GM21526 (cell line): ENCODE measurements around the gene PARN.
"Not testable (repeated sequence)": the region's sequence is repeated elsewhere in the genome, so short reads cannot be mapped to it uniquely, and the experiment has no call there.

ENCODE experiments used
- ATAC-seq: cut with Tn5 transposase; IDR thresholded peaks from one replicate; pipeline ENCODE4 v1.9.1; 2021; ENCODE audit warnings: moderate library complexity; ENCODE audit not compliant: unreplicated experiment, low FRiP score

The PARN gene

DNA sequence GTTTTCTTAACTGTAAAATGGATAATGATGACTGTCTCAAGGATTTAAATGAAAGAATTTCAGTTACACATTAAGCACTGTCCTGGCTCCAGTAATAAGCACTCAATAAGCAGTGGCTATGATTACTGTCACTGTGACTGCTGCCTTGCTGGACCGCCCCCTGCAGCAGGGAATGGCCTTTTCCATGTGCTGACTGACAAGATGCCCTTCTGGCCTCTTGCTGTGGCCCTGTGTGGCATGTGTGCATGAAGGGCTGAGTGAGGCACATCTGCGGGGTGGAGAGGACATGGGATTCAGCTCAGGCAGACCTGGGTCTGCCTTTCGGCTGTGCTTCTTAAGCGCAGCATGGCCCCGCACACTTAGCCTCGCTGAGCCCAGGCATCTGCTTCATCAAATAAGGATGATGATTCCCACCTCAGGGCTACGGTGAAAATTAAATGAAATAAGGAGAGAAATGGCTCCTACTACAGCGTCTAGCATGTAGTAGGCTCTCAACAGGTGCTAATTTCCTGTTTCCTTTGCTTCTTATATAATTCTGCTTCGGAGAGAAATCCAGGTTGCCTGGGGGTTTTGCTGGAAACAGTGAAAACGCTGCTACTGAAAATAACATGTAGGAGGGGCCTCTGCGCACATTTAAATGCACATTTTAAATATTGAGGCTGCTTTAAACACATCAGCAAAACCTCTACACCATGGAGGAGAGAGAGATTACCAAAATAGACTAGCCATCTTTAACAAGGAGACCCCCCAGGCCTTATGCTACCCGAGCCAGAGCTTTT, 183.9 kb downstream of the PARN start:
- no peak for ATAC-seq

DNA sequence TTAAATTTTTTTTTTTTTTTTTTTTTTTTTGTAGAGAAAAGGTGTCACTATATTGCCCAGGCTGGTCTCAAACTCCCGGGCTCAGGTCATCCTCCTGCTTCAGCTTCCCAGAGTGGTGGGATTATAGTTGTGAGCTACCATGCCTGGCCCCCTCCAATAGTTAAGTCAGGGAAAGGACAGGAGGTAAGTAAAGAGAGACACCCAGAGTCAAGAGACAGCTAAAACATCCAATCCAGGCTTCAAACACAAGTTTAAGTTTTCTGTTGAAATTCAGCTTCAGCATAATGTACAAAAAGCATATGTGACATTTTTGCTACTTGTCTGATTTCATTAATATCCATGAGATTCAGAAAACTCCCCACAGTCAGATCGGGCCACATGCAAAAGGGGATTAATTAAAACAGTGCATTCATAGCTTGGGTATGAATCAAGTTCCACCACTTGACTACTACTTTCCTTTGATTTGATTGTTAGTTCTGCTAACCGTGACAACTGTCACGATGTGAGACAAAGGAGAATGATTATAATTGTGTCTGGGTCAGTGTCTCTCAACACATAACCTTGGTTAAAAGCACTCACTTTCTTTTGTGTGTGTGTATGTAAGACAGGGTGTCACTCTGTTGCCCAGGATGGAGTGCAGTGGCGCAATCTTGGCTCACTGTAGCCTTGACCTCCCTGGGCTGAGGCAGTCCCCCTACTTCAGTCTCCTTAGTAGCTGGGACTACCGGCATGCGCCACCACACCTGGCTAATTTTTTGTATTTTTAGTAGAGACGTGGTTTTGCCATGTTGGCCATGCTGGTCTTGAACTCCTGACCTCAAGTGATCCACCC, 184.9 kb downstream of the PARN start:
- no peak for ATAC-seq

DNA sequence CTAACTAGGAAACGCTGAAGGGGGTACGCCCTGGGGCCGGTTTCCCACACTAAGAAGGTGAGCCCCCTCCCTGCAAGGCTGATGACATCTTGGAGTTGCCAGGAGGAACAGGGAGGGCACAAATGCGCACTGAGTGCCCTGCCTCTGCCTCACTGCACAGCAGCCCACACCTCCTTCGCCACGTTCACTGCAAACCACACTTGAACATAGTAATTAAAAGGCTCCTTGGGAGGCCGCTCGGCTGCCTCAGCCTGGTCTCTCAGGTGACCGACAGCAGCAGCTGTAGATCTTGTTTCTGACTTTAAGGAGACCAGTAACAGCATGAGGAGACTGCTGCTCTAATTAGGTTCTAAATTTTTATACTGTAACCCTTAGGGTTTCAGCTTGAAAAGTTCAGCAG, 188.5 kb downstream of the PARN start:
- not testable (repeated sequence) for ATAC-seq

DNA sequence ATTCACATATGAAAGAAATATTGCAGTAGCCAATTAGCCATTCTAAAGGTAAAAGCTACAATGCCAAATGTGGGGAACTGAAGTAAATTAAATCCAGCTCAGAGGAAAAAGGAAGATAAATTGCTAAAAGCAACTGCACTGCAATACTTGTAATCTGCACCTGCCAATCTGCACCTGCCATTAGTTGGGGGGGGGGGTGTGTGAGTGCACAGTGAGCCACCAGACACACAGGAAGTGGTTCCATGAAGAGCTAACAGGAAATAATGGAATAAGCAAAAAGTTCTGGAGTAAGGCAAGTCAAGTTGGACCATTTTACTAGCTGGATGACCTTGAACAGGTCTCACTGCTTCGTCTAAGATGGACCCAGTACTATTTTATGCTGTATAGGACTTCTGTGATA, 191.8 kb downstream of the PARN start:
- ATAC-seq = no peak

DNA sequence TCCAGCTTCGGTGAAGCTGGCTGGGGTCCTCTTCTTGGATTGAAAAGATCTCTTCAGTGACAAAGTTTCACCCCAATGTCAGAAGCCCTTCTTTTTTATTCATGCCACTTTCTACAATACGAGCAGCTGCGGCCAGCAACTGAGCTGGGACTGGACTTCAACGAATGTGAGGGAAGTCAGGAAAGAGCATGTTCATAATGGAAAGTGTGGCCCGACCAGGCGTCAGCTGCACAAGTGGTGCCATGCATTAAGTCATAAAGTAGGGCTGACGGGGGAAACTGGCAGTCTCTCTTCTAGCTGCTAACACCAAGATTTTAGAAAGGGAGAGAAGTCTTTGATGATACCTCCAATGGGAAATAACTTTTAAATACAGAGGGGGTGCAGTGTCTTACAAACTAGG, 192.6 kb downstream of the PARN start:
- ATAC-seq = no peak

DNA sequence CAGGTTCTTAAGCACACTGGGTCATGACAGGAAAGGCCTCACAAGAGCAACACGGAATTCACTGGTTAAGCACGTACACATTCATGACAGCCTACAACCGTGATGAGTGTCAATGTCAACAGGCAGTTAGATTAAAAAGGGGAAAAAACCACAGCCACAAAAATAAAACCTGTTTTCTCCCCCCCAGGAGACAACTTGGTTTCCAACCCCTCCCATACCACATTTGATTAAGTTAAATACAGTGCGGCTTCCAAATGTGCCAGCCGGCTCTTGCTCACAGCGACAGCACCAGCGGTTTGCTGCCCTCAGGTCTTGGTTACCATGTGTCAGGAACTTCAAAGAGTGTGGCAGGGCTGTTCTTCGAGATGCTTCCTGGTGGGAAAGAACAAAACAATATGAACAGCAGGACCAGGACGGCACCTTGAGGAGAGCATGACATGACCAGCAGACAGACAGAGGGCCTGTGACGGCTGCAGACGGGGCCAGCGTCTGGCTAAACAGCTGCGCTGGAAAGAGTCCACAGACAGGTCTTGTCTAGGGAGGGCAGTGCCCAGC, 193.6 kb downstream of the PARN start:
- ATAC-seq = no peak

DNA sequence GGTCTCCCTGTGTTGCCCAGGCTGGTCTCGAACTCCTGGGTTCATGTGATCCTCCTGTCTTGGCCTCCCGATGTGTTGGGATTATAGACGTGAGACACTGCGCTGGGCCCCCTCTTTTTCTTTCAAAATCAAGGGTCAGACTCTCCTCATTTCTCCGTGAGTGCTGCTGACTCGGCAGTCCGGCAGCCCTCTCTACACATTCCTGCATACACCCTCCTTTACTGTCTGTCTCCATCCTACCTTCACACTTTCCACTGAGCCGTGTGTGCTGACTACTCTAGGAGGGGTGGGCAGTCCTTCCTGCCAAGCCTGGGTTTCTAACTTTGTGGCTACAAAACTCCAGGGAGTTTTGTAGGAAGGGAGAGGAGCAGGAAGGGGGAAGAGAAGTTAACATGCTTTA, 195.2 kb downstream of the PARN start:
- no peak for ATAC-seq

DNA sequence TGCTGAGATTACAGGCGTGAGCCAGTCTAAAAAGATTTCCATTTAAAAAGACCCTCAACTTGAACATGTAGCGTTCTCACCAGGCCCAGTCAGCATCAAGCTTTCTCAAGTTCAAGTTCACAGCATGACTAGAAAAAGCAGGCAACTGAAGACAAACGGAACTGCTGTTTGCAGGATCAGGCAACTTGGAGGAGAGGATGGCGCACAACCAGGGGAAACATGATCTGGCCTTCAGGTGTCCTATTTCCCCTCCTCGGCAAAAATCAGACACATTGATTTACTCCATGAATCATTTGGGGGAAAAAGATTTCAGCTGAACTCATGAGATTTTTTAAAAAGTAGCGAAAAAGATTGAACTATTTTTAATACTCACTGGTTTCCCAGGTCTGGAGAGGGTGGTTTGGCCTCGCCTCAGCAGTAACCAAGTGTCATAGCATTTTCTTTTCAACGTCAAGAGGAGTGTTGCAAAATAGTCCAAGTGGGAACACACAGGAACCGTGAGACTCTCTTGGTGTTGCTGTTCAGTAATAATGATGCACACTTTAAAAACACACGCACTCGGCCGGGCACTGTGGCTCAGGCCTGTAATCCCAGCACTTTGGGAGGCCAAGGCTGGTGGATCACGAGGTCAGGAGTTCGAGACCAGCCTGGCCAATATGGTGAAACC, 201.0 kb downstream of the PARN start:
- not testable (repeated sequence) for ATAC-seq

DNA sequence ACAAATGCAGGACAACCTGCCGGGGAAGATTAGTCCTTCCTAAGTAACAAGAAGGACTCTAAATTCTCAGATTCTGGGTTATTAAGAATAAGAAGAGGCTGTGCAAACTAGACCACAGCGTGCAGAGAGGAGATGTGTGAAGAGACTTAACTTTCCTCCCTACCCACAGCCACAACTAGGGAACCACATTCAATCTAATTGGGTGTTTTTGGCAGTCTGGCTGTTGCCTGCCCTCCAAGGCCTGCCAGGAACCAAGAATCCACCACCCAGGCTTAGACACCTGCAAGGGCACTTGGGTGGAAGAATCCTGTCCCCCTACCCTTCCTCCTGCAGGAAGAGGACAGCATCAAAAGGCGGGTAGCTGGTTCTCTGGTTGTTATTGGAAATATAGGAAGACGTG, 202.0 kb downstream of the PARN start:
- ATAC-seq = no peak

DNA sequence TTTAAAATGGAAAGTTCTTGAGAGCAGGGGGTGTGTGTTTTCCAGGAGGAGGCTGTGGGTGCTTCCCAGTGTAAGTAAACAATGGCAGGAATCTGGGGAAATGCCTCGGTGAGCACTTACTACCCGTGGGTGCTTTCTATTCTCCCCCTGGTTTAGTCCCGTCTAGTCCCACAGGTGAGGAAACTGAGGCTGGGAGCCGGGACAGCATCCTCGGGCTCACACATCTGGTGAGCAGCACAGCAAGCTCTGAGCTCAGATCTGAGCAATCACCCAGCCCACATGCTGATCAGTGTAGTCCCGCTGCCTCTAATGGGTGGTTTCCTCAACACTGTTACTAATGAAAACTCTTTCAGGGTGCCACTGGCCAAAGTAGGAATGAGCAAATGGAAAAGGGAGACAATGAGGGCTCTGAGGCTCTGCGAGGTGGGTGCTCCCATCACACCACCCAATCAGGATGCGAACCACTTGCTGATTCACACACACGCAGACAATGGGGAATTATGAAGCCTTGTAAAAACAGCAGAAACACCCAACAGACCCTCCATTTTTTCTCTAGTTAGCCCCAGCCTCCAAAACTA, 202.6 kb downstream of the PARN start:
- no peak for ATAC-seq

DNA sequence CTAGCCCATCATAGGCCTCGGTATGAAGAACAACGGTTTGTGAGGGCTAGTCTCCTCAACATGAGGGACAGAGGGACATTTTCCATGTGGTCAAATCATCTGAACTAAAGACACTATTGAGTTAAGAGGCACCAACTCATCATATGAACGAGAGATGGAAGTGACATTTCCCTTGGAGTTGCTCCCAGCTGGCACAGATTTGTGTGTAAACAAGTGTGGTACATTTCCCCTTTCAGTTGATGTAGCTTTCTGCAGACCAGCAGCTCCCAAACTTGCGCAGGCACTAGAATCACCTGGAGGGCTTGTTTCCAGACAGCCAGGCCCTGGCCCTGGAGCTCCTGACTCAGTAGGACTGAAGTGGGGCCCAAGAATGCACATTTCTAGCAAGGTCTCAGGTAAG, 205.5 kb downstream of the PARN start:
- no peak for ATAC-seq

DNA sequence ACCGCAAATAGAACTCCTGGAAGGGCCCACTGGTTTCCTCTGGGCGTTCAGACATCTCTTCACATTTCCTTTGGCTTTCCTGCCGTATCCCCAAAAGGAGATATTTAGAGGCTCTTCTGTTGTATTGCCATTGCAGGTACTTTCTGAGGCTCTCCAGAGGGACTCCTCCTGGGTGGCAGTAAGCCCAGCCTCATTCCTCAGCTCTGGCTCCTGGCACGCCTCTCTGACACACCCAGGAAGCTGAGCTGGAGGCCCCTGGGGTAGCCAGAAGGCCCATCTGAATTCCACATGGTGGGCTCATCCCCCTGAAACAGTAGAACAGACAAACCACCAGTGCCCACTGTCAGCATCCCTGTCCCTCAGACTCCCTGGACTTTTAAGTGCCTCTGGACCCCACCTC, 206.7 kb downstream of the PARN start:
- ATAC-seq = no peak

DNA sequence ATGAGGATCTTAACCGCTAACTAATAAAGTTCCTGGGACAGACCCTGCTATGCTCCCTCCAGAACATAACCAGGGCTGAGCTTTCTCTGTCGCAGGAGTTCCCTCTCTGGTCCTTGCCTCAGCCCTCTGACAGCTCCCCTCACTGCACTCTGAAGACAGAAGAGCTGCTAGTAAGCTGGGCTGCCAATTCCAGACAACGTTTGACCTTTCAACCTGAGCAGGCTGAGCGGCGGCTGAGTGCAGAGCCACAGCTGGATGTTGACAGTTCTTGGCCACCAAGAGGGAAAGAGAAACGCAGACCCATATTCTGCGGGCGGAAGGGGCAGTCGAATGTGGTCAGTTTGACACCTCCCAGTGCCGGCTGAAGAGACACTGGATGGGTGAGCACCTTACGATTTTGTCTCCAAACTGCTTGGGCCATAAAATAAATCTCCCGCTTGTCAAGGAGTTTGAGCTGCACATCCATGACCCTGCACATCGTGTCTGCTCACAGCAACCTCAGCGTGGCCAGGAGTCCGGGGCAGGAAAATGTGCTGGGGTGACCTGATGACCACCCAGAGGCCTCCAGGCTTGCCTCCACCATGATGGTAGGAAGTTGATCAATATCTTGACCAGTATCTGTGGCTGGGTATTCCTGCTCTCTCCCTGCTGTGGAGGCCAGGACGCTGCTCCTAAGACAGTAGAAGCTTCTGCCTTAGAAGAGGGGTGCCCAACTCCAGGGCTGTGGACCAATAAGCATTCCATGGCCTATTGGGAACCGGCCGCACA, 209.2 kb downstream of the PARN start:
- no peak for ATAC-seq

DNA sequence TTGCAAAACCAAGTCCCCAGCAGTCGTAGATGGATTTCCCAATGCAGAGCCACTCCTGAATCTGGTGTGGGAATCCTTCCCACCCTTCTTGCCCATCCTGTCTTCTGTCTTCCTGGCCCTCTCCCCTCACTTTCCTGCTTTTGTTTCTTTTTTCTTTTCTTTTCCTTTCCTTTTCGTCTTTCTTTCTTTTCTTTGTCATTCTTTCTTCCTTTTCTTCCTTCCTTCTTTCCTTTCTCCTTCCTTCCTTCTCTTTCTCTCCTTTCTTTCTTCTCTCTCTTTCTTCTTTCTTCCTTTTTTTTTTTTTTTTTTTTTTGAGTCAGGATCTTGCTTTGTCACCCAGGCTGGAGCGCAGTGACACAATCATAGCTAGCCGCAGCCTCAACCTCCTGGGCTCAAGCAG, 209.8 kb downstream of the PARN start:
- not testable (repeated sequence) for ATAC-seq

DNA sequence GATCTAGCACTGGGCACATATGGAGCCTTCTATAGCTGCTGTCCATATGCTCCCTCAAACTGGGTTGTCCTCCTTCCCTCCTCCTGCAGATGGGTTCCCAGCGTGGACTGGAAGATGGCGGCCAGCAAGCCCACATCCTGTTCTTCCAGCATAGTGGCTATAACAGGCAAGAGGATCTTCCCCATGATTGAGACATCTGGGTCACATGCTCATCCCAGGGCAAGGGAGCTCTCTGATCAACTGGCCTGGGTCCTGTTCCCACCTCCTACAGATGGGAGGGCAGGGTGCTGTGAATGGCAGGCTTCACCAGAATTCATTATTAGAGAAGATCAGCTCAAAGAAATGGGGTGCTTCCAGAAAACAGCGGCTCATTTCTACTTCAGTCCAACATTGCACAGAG, 210.2 kb downstream of the PARN start:
- ATAC-seq = no peak

DNA sequence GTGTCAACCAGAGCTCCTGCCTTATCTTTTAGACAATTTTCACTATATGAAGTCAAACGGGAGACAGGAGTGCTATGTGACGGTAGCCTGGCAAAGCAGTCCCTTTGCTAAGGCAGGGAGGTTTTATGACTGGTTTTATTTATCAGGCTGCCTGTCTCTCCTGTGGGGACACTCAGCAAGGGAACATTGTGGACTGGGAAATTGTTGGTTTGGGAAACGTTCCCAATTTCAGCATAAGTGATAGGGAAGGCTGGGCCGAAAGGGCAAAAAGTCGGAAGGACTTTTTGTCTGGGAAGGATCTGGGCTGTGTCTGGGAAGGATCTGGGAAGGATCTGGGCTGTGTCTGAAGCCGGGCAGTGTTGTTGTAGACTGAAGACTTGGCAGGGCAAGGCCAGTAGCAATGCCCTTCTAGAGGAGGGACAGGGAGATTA, 211.2 kb downstream of the PARN start:
- no peak for ATAC-seq

DNA sequence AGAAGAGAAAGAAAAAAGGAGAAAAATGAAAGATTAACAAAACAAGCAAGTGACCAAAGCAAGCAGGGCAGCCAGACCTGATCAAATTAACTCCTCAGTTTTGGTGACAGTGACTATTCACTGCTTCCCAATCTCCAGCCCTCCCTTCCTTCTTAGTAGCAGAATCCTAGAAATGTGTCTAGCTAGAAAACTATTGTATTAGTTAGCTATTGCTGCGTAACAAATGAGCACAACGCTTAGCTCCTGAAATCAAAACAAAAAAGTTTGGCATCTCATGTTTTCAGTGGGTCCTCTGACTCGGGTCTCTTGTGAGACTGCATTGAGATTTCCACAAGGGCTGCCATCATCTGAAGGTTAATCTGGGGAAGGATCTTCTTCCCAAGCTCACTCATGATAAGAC, 213.9 kb downstream of the PARN start:
- ATAC-seq = no peak

DNA sequence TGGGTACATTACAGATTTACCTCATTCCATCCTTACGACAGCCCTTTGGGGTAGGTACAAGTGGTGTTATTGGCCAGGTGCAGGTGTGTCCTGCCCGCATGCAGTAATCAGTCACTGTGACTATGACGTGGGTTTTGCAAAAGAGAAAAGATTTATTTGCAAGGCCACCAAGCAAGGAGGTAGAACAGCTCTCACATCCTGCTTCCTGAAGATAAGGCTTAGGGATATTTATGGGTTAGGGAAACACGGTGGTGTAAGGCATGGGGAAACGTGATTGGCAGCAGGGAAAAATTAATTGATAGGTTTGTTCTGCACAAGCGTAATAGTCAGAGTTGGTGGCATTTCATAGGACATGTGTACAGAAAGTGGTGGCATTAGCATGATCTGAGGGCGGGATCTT, 214.8 kb downstream of the PARN start:
- ATAC-seq = no peak

DNA sequence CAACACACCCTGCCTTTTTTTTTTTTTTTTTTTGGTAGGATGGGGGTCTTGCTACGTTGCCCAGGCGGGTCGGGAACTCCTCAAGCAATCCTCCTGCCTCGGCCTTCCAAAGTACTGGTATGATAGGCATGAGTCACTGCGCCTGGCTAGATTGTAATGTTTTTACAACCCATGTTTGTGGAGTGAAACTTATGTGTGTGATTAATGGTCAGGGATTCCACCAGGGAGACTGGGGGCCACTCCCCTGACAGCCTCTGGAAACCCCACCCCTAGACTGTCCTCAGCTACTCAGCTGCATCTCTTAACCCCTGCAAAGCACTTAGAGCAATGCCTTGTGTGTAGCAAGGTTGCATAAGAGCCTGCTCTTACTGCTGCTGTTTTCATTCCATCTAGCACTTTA, 220.5 kb downstream of the PARN start:
- ATAC-seq = no peak

DNA sequence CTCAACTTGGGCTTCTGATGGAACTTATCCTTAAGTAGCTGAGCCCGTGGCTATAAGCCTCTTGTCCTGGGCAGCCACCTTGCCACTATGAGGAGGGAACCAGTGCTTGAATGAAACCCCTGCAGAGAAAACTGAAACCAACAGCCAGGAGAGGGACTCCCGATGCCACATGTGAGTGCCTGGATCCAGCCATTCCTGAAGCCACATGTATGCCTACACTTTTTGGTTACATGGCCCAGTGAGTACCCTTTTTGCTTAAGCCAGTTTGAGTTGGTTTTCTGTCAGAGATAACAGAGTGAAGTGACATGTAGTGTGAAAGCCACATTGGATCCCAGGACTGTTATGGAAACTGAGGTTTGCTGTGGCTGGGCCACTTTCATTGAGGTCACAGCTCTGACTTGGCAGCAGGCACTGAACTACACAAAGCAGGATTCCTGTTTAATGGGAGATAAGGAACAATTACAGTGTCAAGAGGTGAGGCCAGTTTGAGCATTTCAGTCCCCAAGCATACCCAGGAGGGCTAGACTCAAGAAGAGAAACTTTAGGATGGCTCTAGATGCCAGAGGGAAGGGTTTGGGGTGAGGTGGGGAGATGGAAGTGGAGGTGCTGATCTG, 222.2 kb downstream of the PARN start:
- ATAC-seq = no peak
